Adrenal gland (tissue), 12 donors: Measurements from ENCODE around the gene LPAR5. TPM values are rescaled to one million over a fixed set of nuclear protein-coding genes. Genes with fewer than 3 reads are reported as not detected.

Experiments
- DNase-seq, 7 donors: peaks; one replicate each; pipeline ENCODE4 v3.0.0-alpha.2; 2019 to 2020
- H3K27ac ChIP-seq, 5 donors: fragments of 200-600 bp; sonication (generic) in 4 of 5; 1 replicate in 3 of 5; 2 replicates in 2 of 5; pipeline versions ENCODE4 v1.5.1 to v1.8.0; 2016 to 2020; ENCODE audit warnings: mild to moderate bottlenecking in 1 of 5
- H3K27me3 ChIP-seq: fragments of 200-600 bp; 2 replicates; pipeline ENCODE4 v1.8.0; 2021
- H3K36me3 ChIP-seq, 2 donors: fragments of 200-600 bp; replicated peaks in 1 of 2; 1 replicate in 1 of 2; 2 replicates in 1 of 2; pipeline versions ENCODE4 v1.5.1 to v1.8.0; 2018 to 2022
- H3K4me1 ChIP-seq, 2 donors: fragments of 200-600 bp; replicated peaks in 1 of 2; 1 replicate in 1 of 2; 2 replicates in 1 of 2; pipeline versions ENCODE4 v1.5.1 to v1.8.0; 2018 to 2021
- H3K4me3 ChIP-seq, 4 donors: fragments of 200-600 bp; sonication (generic) in 3 of 4; one replicate each; pipeline ENCODE4 v1.5.1; 2016 to 2018
- H3K9me3 ChIP-seq, 3 donors: fragments of 200-600 bp; sonication (generic) in 1 of 3; replicated peaks in 1 of 3; 1 replicate in 2 of 3; 2 replicates in 1 of 3; pipeline versions ENCODE4 v1.5.1 to v1.8.0; 2016 to 2021
- CTCF ChIP-seq, 6 experiments: fragments of 450-650 bp in 4 of 6; fragments of 200-600 bp in 2 of 6; sonication (generic) in 1 of 6; IDR thresholded peaks; 1 replicate in 5 of 6; 2 replicates in 1 of 6; pipeline versions ENCODE4 v1.5.1 to v1.8.0; 2016 to 2021; ENCODE audit warnings: antibody characterized with exemption in 6 of 6, mild to moderate bottlenecking in 2 of 6, moderate library complexity in 1 of 6
- POLR2A ChIP-seq, 2 donors: fragments of 450-650 bp; IDR thresholded peaks; one replicate each; pipeline ENCODE4 v1.6.1; 2017; ENCODE audit warnings: antibody characterized with exemption in 2 of 2, mild to moderate bottlenecking in 2 of 2, moderate library complexity in 1 of 2
- WGBS, 4 donors: extraction: QIAGEN DNeasy Blood & Tissue Kit in 2 of 4; methylation state at CpG; one replicate each; pipeline versions ENCODE4 v1.1.5 to v1.1.7; 2013 to 2017; 5-methylcytosine and 5-hydroxymethylcytosine counted together
- intact Hi-C, 2 donors: fragments of 100-400 bp; cut with DNase I; formaldehyde crosslinking; loops; one replicate each; pipeline versions ENCODE4 v1.14.1 to v1.15.0; 2022 to 2023
- polyA plus RNA-seq, 3 donors: library from polyadenylated mRNA; stranded (reverse); fragments of 200-250 nt in 2 of 3; fragments of 350-450 nt in 1 of 3; fragmentation: Illumina TruSeq in 1 of 3; extraction: RNeasy Lipid Tissue Mini Kit (QIAGEN cat#74804) in 1 of 3; gene quantifications; one replicate each; pipeline ENCODE4 v1.2.3, GENCODE V29; 2013 to 2014
- total RNA-seq, 9 donors: library from RNA; depleted of rRNA in 4 of 9; stranded (reverse); fragments of >200 nt in 4 of 9; fragments of 120-200 nt in 1 of 9; fragmentation: NEBNext Ultra II Directional in 1 of 9; extraction: Animal tissue kit (Norgen Biotek cat#: 25700) in 1 of 9; gene quantifications; one replicate each; pipeline versions ENCODE4 v1.1.0 to v1.2.4, GENCODE V29; 2013 to 2023
- donor health status: healthy with polysubstance abuse.
- donor health status: Bipolar disorder and iron deficiency.
- donor health status: DM: yes; HTN: yes; CAD: no.
- donor health status: DM: no; HTN: no; CAD: no.
- donor health status: DM: no; HTN: no; CAD: no.
- donor health status: DM: yes; HTN: yes; CAD: no.

The LPAR5 gene
- total and polyA plus RNA-seq, 12 donors: 0.28 to 11.6 (median 4.7) TPM

- Histone ChIP-seq H3K4me1 (peaks cover 24 to 27% of the 10 kb centered on the region in 2 donors), H3K36me3 (no peaks in the 10 kb centered on the region), H3K27me3 (no peaks in the 10 kb centered on the region), H3K4me3 (peak overlapping the region in 1 of 4 donors; percentile 24), H3K9me3 (no peaks in the 10 kb centered on the region), H3K27ac (peak overlapping the region; percentile 41 to 95 (median 80))
- intact Hi-C loops: loop anchor here in 1 of 2 donors (10.0 kb wide), 1 partner anchor 52 kb away; the partner anchor contains the start of gene ING4
- DNase-seq: peak in 2 of 7 donors; percentile 59 to 63
- WGBS, 4 donors: 7 to 54% (median 48%) methylated on average over 2 to 7 of the region's 7 CpGs
- TF ChIP-seq CTCF (IDR thresholded peaks at IDR 0.05): no peak
- no peak for TF ChIP-seq POLR2A (IDR thresholded peaks at IDR 0.05)
Measured at GRCh38 chr12:6612652-6613014, 23.1 kb downstream of the LPAR5 start.

DNA sequence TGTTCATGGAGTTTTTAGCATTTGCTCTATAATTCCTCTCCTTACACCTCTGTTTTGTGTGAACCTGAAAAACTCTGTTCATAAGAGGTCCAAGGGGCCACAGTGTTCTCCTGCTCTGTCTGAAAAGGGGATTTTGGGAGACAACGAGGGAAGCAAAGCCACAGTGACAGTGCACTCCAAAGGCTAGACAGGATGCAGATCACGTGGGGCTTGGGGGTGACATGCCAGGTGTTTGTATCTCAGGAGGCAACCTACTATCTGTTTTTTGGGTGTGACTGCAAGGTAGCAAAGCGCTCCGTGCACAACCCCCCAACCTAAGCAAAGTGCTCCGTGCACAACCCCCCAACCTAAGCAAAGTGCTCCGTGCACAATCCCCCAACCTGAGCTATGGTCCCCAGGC is 23.5 kb downstream of the LPAR5 start:
- Histone ChIP-seq H3K36me3 (no peaks in the 10 kb centered on the region), H3K9me3 (no peaks in the 10 kb centered on the region), H3K27ac (peak overlapping the region in 4 of 5 donors; percentile 79 to 95 (median 87)), H3K4me1 (peaks cover 24 to 27% of the 10 kb centered on the region in 2 donors), H3K27me3 (no peaks in the 10 kb centered on the region), H3K4me3 (no peak overlapping the region)
- no peak for DNase-seq
- no peak for TF ChIP-seq POLR2A (IDR thresholded peaks at IDR 0.05)
- no peak for TF ChIP-seq CTCF (IDR thresholded peaks at IDR 0.05)
- WGBS, 4 donors: 64 to 89% (median 77%) methylated on average over 5 to 6 of the region's 6 CpGs
- intact Hi-C loops: loop anchor here in 1 of 2 donors (10.0 kb wide), 1 partner anchor 53 kb away; the partner anchor contains the start of gene ING4

DNA sequence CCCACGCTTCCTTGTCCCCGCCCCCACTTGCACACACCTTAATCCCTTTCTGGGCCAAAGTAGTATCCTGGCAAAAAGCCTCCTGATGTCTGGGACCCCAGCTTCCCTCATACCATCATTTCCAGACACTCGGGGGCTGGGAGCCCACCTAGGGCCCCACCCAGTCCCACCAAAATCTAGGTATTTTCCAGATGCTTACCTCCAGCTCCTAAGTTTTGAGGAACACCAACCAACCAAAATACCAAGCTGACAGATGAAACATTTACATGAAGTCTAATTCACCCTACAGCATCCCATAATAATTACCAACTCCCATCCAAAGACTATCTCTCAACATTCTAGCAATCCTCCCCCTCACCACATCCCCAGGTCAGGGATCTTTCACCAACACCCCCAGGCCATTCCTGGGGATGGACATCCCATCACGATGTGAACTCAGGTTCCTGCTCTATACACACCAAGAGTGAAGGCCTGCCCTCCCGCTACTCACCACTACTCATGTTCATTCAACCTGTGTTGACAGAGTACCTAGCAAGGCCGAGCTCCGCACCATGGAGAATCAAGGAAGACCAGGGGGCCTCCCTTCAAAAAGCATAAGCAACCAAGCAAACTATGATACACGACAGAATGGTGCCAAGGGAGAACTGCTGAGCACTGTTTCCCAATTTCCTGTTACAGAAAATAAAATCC is 27.0 kb downstream of the LPAR5 start:
- Histone ChIP-seq H3K9me3 (no peaks in the 10 kb centered on the region), H3K36me3 (no peaks in the 10 kb centered on the region), H3K4me3 (no peak overlapping the region), H3K4me1 (peaks cover 39 to 40% of the 10 kb centered on the region in 2 donors), H3K27me3 (no peaks in the 10 kb centered on the region), H3K27ac (peak overlapping the region in 4 of 5 donors; percentile 10 to 99 (median 60))
- intact Hi-C loops: no loop called here
- peak in 1 of 6 experiments; percentile 2 for TF ChIP-seq CTCF (IDR thresholded peaks at IDR 0.05)
- TF ChIP-seq POLR2A (IDR thresholded peaks at IDR 0.05): no peak
- 53 to 62% (median 60%) methylated on average over 8 of the region's 8 CpGs for WGBS, 4 donors
- peak in 6 of 7 donors; percentile 24 to 68 (median 37) for DNase-seq

GRCh38 chr12:6607751-6608591 is 27.8 kb downstream of the LPAR5 start:
- Histone ChIP-seq H3K4me1 (peaks cover 41 to 42% of the 10 kb centered on the region in 2 donors), H3K27ac (peak overlapping the region; percentile 10 to 99 (median 54)), H3K27me3 (no peaks in the 10 kb centered on the region), H3K36me3 (no peaks in the 10 kb centered on the region), H3K4me3 (no peak overlapping the region), H3K9me3 (no peaks in the 10 kb centered on the region)
- 1 to 5% (median 3%) methylated on average over 8 of the region's 8 CpGs for WGBS, 4 donors
- intact Hi-C loops: no loop called here
- TF ChIP-seq CTCF (IDR thresholded peaks at IDR 0.05): peak in 1 of 6 experiments; percentile 3
- TF ChIP-seq POLR2A (IDR thresholded peaks at IDR 0.05): no peak
- peak; percentile 52 to 79 (median 62) for DNase-seq
